Measurements from ENCODE around the gene SOAT2. TPM values are rescaled to one million over a fixed set of nuclear protein-coding genes. Genes with fewer than 3 reads are reported as not detected.

Gene SOAT2
- total RNA-seq, 6 experiments from 2014 or later = 0.12 to 0.34 (median 0.18) TPM

DNA sequence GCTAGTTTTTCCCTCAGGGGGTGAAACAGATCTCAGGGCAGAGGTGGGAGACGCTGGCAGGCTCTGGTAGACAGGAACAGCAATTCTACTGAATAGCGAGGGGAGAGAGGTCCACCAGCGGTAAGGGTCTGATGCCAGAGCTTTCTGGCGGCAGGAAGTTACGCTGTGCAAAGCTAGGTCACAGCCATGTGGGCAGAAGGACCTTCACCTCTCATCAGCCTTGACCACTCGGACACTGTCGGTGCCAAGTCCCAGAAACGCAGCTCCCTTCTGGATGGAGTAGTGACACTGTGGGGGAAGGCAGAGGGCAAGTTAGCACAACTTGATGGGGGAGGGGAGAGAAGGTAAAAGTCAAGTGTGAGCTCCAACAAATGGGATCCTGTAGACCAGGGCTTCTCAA, 66.9 kb downstream of the SOAT2 start:
- H3K36me3 Mint-ChIP-seq (ENCODE audit: low read depth) = peaks cover 6% of the 10 kb centered on the region
- H3K27me3 Mint-ChIP-seq (ENCODE audit: insufficient read depth) = no peaks in the 10 kb centered on the region; the same call in 1 of the 2 replicates
- H3K4me1 Mint-ChIP-seq (ENCODE audit: low read depth) = peaks cover 53% of the 10 kb centered on the region
- H3K4me3 Mint-ChIP-seq = no peak overlapping the region
- H3K9me3 Mint-ChIP-seq = no peaks in the 10 kb centered on the region
- DNase-seq = no peak
- TF ChIP-seq, protein P1, sequence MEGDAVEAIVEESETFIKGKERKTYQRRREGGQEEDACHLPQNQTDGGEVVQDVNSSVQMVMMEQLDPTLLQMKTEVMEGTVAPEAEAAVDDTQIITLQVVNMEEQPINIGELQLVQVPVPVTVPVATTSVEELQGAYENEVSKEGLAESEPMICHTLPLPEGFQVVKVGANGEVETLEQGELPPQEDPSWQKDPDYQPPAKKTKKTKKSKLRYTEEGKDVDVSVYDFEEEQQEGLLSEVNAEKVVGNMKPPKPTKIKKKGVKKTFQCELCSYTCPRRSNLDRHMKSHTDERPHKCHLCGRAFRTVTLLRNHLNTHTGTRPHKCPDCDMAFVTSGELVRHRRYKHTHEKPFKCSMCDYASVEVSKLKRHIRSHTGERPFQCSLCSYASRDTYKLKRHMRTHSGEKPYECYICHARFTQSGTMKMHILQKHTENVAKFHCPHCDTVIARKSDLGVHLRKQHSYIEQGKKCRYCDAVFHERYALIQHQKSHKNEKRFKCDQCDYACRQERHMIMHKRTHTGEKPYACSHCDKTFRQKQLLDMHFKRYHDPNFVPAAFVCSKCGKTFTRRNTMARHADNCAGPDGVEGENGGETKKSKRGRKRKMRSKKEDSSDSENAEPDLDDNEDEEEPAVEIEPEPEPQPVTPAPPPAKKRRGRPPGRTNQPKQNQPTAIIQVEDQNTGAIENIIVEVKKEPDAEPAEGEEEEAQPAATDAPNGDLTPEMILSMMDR (IDR thresholded peaks at IDR 0.05) = no peak
- H3K27ac Mint-ChIP-seq = no peak overlapping the region

DNA sequence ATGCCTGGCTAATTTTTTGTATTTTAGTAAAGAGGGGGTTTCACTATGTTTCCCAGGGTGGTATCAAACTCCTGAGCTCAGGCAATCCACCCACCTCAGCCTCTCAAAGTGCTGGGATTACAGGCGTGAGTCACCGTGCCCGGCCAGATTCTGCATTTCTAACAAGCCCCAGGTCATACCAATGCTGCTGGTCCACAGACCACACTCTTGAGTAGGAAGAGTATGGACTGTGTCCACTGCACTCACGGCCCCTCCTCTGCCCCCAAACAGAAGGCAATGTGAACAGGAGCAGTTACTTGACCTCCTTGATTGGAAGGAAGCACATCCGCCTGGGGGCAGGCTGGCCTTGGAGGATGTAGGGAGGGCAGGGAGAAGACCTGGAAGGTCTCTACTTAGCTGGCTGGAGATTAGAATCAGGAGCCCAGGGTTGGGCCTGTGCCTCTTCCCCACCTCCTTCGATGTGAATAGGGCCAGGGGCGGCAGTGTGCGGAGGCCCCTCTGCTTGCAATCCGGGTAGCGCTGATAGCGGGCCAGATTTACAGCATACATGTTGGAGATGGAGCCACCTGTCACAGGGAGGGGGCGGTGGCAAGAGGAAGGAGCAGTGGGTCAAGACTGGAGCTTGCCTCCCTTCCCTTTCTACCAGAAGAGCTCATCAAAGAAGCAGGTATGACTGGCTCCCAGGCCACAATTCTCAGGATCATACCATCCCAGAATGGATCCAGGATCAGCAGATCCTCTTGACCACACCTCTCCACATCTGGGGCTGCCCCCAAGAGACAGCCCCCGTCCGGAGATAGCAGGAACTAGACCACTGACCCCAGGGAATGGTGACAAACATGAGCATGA, 67.8 kb downstream of the SOAT2 start:
- H3K9me3 Mint-ChIP-seq = no peaks in the 10 kb centered on the region
- no peak for DNase-seq
- peaks cover 6% of the 10 kb centered on the region for H3K36me3 Mint-ChIP-seq (ENCODE audit: low read depth)
- TF ChIP-seq, protein P1 (IDR thresholded peaks at IDR 0.05) = no peak
- no peaks in the 10 kb centered on the region; the same call in 1 of the 2 replicates for H3K27me3 Mint-ChIP-seq (ENCODE audit: insufficient read depth)
- H3K4me3 Mint-ChIP-seq = no peak overlapping the region
- peaks cover 61% of the 10 kb centered on the region for H3K4me1 Mint-ChIP-seq (ENCODE audit: low read depth)
- H3K27ac Mint-ChIP-seq = peak overlapping the region; percentile 72

DNA sequence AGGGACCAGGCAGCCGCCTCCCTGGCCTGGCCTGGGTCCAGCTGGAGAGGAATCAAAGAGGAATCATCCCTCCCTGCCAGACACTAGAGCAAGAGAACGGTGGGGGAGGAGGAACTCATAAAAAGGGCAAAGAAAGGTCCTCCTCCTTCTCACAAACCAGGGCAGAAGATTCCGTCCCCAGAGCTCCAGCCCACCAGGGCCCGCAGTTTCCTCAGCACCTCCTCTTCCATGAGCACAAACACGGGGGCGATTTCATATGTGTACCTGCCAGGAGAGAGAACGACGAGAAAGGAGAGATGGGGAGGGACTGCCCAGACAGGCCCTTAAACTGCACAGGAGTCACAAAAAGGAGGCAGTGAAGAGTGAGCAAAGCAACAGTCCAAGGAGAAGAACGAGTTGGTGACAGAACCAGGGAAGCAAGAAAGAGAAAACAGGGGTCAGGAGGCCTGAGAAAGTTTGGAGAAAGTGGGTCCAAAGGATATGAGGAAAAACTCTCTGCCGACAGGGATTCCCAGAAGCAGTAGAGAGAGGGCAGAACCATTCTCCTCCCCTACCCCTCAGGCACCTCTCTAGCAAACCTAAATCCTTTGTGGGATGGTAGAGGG, 68.5 kb downstream of the SOAT2 start:
- Mint-ChIP-seq H3K27ac (peak overlapping the region; percentile 72), H3K9me3 (no peaks in the 10 kb centered on the region), H3K4me1 (ENCODE audit: low read depth) (peaks cover 56% of the 10 kb centered on the region), H3K36me3 (ENCODE audit: low read depth) (peaks cover 6% of the 10 kb centered on the region), H3K27me3 (ENCODE audit: insufficient read depth) (no peaks in the 10 kb centered on the region; the same call in 1 of the 2 replicates), H3K4me3 (peak overlapping the region; percentile 30; the same call in 1 of the 2 replicates)
- DNase-seq = no peak
- TF ChIP-seq, protein P1 (IDR thresholded peaks at IDR 0.05) = no peak

DNA sequence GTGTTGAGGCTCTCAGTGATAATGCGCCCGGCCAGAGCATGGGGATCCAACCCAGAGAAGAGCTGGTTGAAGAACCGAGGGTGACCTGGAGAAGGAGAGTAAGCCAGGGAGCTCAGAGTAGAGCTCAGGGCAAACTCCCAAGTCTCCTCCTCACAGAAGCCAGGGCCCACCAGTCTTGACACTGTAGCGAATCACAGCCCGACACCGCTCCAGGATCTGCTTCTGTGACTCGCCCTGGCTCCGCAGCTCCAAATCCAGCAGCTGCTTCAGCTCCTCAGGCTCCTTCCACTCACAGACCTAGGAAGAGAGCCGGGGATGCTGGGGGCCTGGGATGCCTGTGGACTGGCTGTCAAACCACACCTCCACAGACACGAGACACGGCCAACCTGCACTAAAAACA, 69.1 kb downstream of the SOAT2 start:
- no peaks in the 10 kb centered on the region; the same call in 1 of the 2 replicates for H3K27me3 Mint-ChIP-seq (ENCODE audit: insufficient read depth)

DNA sequence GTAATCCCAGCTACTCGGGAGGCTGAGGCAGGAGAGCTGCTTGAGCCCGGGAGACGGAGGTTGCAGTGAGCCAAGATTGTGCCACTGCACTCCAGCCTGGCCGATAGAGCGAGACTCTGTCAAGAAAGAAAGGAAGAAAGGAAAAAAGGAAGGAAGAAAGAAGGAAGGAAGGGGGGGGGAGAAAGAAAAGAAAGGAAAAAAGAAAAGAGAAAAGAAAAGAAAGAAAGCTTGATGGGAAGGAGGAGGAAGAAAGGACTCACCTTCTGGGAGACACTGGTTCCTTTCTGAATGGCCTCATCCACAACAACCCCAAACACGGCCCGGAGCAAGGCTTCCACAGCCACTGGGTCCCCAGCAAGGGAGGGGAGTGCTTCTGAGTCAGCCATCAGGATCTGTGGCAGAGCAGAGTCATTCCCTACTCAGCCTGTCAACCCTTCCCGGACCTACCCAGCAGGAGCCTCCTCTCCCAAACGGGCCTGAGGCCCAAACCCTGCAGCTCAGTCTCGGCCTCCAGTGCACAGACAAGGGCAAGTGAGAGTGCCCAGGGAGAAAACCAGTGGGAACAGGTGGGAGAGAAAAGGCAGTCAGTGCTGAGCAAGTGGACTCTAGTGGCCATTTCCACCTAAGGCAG, 69.9 kb downstream of the SOAT2 start:
- peak overlapping the region; percentile 88 for H3K27ac Mint-ChIP-seq
- H3K4me1 Mint-ChIP-seq (ENCODE audit: low read depth) = peaks cover 49% of the 10 kb centered on the region
- H3K4me3 Mint-ChIP-seq = peak overlapping the region; percentile 30
- peak; percentile 64 for DNase-seq
- no peaks in the 10 kb centered on the region; the same call in 1 of the 2 replicates for H3K27me3 Mint-ChIP-seq (ENCODE audit: insufficient read depth)
- TF ChIP-seq, protein P1 (IDR thresholded peaks at IDR 0.05) = no peak
- peaks cover 6% of the 10 kb centered on the region for H3K36me3 Mint-ChIP-seq (ENCODE audit: low read depth)
- H3K9me3 Mint-ChIP-seq = no peaks in the 10 kb centered on the region

More for the DNA sequence above, 69.1 kb downstream of the SOAT2 start:
- TF ChIP-seq, protein P1 (IDR thresholded peaks at IDR 0.05) = no peak
- Mint-ChIP-seq H3K4me3 (peak overlapping the region; percentile 45; the same call in 1 of the 2 replicates), H3K4me1 (ENCODE audit: low read depth) (peaks cover 51% of the 10 kb centered on the region), H3K9me3 (no peaks in the 10 kb centered on the region), H3K36me3 (ENCODE audit: low read depth) (peaks cover 6% of the 10 kb centered on the region), H3K27ac (peak overlapping the region; percentile 88)
- DNase-seq = peak; percentile 61

Small RNA genes within 50 kb of the gene (microRNA-seq; reads per million reads assigned to microRNA genes)
- gene MIR6757 = 3.9 reads per million

Other genes starting within 250 kb of the SOAT2 start
- gene KRT8, start 198.4 kb upstream of the SOAT2 start, total RNA-seq (2021; fragmentation: NEBNext Ultra II Directional; extraction: Animal tissue kit (Norgen Biotek cat#: 25700)) = 10 to 100 TPM; 41.4 to 50.4 (median 44.8) TPM
- 100 to 1,000 TPM; 556 to 745 (median 582) TPM for gene KRT18, start 154.4 kb upstream of the SOAT2 start, total RNA-seq (2021; fragmentation: NEBNext Ultra II Directional; extraction: Animal tissue kit (Norgen Biotek cat#: 25700))
- 100 to 1,000 TPM; 376 to 437 (median 392) TPM for gene EIF4B, start 97.0 kb upstream of the SOAT2 start, total RNA-seq (2021; fragmentation: NEBNext Ultra II Directional; extraction: Animal tissue kit (Norgen Biotek cat#: 25700))
- 10 to 100 TPM; 44.3 to 69.2 (median 58.9) TPM for gene TNS2, start 53.4 kb upstream of the SOAT2 start, total RNA-seq (2021; fragmentation: NEBNext Ultra II Directional; extraction: Animal tissue kit (Norgen Biotek cat#: 25700))
- 10 to 100 TPM; 50.5 to 59.4 (median 54.9) TPM for gene SPRYD3, start 24.1 kb upstream of the SOAT2 start, total RNA-seq (2021; fragmentation: NEBNext Ultra II Directional; extraction: Animal tissue kit (Norgen Biotek cat#: 25700))
- gene IGFBP6, start 5.8 kb upstream of the SOAT2 start, total RNA-seq (2021; fragmentation: NEBNext Ultra II Directional; extraction: Animal tissue kit (Norgen Biotek cat#: 25700)) = 100 to 1,000 TPM; 317 to 444 (median 430) TPM
- 10 to 100 TPM; 17.3 to 25.7 (median 19.3) TPM for gene ZNF740, start 77.2 kb downstream of the SOAT2 start, total RNA-seq (2021; fragmentation: NEBNext Ultra II Directional; extraction: Animal tissue kit (Norgen Biotek cat#: 25700))
- 10 to 100 TPM; 13.9 to 17.1 (median 16.0) TPM for gene CSAD, start 77.4 kb downstream of the SOAT2 start, total RNA-seq (2021; fragmentation: NEBNext Ultra II Directional; extraction: Animal tissue kit (Norgen Biotek cat#: 25700))
- gene ITGB7, start 103.8 kb downstream of the SOAT2 start, total RNA-seq (2021; fragmentation: NEBNext Ultra II Directional; extraction: Animal tissue kit (Norgen Biotek cat#: 25700)) = 1 to 10 TPM in 3 of 6 experiments, under 1 TPM in 3; 0.35 to 1.5 (median 0.93) TPM
- gene RARG, start 128.7 kb downstream of the SOAT2 start, total RNA-seq (2021; fragmentation: NEBNext Ultra II Directional; extraction: Animal tissue kit (Norgen Biotek cat#: 25700)) = 10 to 100 TPM; 47.2 to 80.5 (median 71.0) TPM
- 10 to 100 TPM in 5 of 6 experiments, 1 to 10 TPM in 1; 7.0 to 16.1 (median 14.1) TPM for gene ESPL1, start 164.8 kb downstream of the SOAT2 start, total RNA-seq (2021; fragmentation: NEBNext Ultra II Directional; extraction: Animal tissue kit (Norgen Biotek cat#: 25700))
- gene PFDN5, start 192.1 kb downstream of the SOAT2 start, total RNA-seq (2021; fragmentation: NEBNext Ultra II Directional; extraction: Animal tissue kit (Norgen Biotek cat#: 25700)) = 100 to 1,000 TPM; 502 to 568 (median 534) TPM
- gene MYG1, start 196.2 kb downstream of the SOAT2 start, total RNA-seq (2021; fragmentation: NEBNext Ultra II Directional; extraction: Animal tissue kit (Norgen Biotek cat#: 25700)) = 10 to 100 TPM; 59.8 to 76.0 (median 68.3) TPM
- 10 to 100 TPM; 44.0 to 63.5 (median 54.0) TPM for gene AAAS, start 218.1 kb downstream of the SOAT2 start, total RNA-seq (2021; fragmentation: NEBNext Ultra II Directional; extraction: Animal tissue kit (Norgen Biotek cat#: 25700))
- not detected for gene SP7, start 232.9 kb downstream of the SOAT2 start, total RNA-seq (2021; fragmentation: NEBNext Ultra II Directional; extraction: Animal tissue kit (Norgen Biotek cat#: 25700))

Measured in HFFc6 (cell line).